Tibial nerve (tissue), 4 donors: Measurements from ENCODE around the gene CCDC117. TPM values are rescaled to one million over a fixed set of nuclear protein-coding genes. Genes with fewer than 3 reads are reported as not detected.
"Not testable (repeated sequence)": the region's sequence is repeated elsewhere in the genome, so short reads cannot be mapped to it uniquely, and the experiment has no call there.

Experiments
- DNase-seq, 2 donors: peaks; one replicate each; pipeline ENCODE4 v3.0.0-alpha.2; 2019; ENCODE audit warnings: low spot score in 2 of 2
- H3K27ac ChIP-seq, 4 donors: fragments of 200-600 bp; sonication (generic) in 3 of 4; one replicate each; pipeline ENCODE4 v1.5.1; 2017 to 2019; ENCODE audit warnings: mild to moderate bottlenecking in 1 of 4
- H3K27me3 ChIP-seq, 2 donors: fragments of 200-600 bp; sonication (generic) in 1 of 2; one replicate each; pipeline versions ENCODE4 v1.5.1 to v1.6.0; 2017 to 2019
- H3K36me3 ChIP-seq, 3 donors: fragments of 200-600 bp; sonication (generic); one replicate each; pipeline ENCODE4 v1.5.1; 2018 to 2019
- H3K4me1 ChIP-seq, 4 donors: fragments of 200-600 bp; sonication (generic) in 3 of 4; one replicate each; pipeline ENCODE4 v1.5.1; 2017 to 2019
- H3K4me3 ChIP-seq, 4 donors: fragments of 200-600 bp; sonication (generic) in 3 of 4; one replicate each; pipeline ENCODE4 v1.5.1; 2017 to 2019; ENCODE audit warnings: mild to moderate bottlenecking in 1 of 4, moderate library complexity in 1 of 4
- H3K9me3 ChIP-seq, 4 donors: fragments of 200-600 bp; sonication (generic) in 3 of 4; one replicate each; pipeline ENCODE4 v1.5.1; 2017 to 2019
- EP300 ChIP-seq, 2 donors: sonication (generic); formaldehyde crosslinking; IDR thresholded peaks; one replicate each; pipeline ENCODE4 v1.6.1; 2017; ENCODE audit warnings: antibody characterized with exemption in 2 of 2, mild to moderate bottlenecking in 1 of 2
- POLR2A ChIP-seq, 2 donors: fragments of 450-650 bp; IDR thresholded peaks; one replicate each; pipeline ENCODE4 v1.6.1; 2017; ENCODE audit warnings: antibody characterized with exemption in 2 of 2, mild to moderate bottlenecking in 2 of 2, moderate library complexity in 2 of 2
- WGBS, 2 donors: methylation state at CpG; one replicate each; pipeline ENCODE4 v1.1.5; 2018; 5-methylcytosine and 5-hydroxymethylcytosine counted together
- total RNA-seq, 4 donors: library from RNA; depleted of rRNA; stranded (reverse); fragments of >200 nt; gene quantifications; one replicate each; pipeline ENCODE4 v1.1.0, GENCODE V29; 2016
- TF ChIP-seq, protein P1 (sequence below), 5 experiments: fragments of 200-600 bp in 3 of 5; fragments of 450-650 bp in 2 of 5; sonication (generic) in 3 of 5; IDR thresholded peaks; one replicate each; pipeline ENCODE4 v1.5.1; 2016 to 2019; ENCODE audit warnings: antibody characterized with exemption in 5 of 5, mild to moderate bottlenecking in 3 of 5, moderate library complexity in 2 of 5

Gene CCDC117
- total RNA-seq, 4 donors from 2014 or later: 16.7 to 22.4 (median 20.6) TPM

DNA sequence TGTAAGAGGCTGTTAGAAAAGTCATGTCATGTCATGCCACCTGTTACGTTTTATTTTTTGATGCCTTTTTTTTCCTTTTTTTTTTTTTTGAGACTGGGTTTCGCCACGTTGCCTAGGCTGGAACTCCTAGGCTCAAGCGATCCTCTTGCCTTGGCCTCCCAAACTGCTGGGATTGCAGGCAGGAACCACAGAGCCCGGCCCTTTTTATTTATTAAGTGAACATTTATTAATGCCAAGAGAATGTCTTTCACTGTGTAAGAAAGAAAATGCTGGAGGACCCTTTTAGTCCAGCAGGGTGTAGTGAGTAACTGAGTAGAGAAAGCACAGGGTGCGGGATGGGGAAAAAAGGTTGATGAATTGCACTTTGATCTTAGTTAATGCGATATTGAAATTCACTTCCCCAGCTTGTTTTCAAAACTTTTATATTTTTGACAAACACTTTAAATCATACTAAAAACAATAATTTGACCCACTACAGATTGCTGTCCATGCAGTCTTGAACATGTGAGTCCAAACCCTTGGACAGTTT lies 30.2 kb downstream of the CCDC117 start:
- peak overlapping the region in 2 of 4 donors; percentile 98 to 100 for H3K27ac ChIP-seq
- WGBS, 2 donors: 75 to 79% methylated on average over 7 of the region's 7 CpGs
- H3K36me3 ChIP-seq: peaks cover 0 to 2% (median 0%) of the 10 kb centered on the region in 3 donors
- no peaks in the 10 kb centered on the region for H3K9me3 ChIP-seq
- H3K4me1 ChIP-seq: peaks cover 0 to 42% (median 25%) of the 10 kb centered on the region in 4 donors
- no peak for DNase-seq
- peak overlapping the region in 1 of 4 donors; percentile 99 for H3K4me3 ChIP-seq
- no peaks in the 10 kb centered on the region for H3K27me3 ChIP-seq
- TF ChIP-seq EP300 (IDR thresholded peaks at IDR 0.05) (no peak), POLR2A (IDR thresholded peaks at IDR 0.05) (no peak)
- TF ChIP-seq, protein P1, sequence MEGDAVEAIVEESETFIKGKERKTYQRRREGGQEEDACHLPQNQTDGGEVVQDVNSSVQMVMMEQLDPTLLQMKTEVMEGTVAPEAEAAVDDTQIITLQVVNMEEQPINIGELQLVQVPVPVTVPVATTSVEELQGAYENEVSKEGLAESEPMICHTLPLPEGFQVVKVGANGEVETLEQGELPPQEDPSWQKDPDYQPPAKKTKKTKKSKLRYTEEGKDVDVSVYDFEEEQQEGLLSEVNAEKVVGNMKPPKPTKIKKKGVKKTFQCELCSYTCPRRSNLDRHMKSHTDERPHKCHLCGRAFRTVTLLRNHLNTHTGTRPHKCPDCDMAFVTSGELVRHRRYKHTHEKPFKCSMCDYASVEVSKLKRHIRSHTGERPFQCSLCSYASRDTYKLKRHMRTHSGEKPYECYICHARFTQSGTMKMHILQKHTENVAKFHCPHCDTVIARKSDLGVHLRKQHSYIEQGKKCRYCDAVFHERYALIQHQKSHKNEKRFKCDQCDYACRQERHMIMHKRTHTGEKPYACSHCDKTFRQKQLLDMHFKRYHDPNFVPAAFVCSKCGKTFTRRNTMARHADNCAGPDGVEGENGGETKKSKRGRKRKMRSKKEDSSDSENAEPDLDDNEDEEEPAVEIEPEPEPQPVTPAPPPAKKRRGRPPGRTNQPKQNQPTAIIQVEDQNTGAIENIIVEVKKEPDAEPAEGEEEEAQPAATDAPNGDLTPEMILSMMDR (IDR thresholded peaks at IDR 0.05): no peak

DNA sequence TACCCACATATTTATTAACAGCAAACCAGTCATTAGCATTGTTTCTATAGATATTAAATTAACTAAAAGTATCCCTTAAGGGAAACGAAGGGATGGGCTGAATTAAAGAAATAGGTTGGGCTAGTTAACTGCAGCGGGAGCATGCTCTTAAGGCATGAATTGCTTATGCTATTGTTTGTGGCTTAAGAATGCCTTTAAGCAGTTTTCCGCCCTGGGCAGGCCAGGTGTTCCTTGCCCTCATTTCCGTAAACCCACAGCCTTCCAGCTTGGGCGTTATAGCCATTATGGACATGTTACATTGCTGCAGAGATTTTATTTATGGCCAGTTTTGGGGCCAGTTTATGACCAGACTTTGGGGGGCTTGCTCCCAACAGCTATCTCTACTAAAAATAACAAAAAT lies 32.9 kb downstream of the CCDC117 start:
- not testable (repeated sequence) for H3K27me3 ChIP-seq, DNase-seq, H3K27ac ChIP-seq, H3K9me3 ChIP-seq, H3K4me3 ChIP-seq
- H3K4me1 ChIP-seq: peaks cover 0 to 25% (median 15%) of the 10 kb centered on the region in 4 donors
- H3K36me3 ChIP-seq: peaks cover 0 to 20% (median 0%) of the 10 kb centered on the region in 3 donors
- 87 to 91% methylated on average over 5 of the region's 5 CpGs for WGBS, 2 donors

DNA sequence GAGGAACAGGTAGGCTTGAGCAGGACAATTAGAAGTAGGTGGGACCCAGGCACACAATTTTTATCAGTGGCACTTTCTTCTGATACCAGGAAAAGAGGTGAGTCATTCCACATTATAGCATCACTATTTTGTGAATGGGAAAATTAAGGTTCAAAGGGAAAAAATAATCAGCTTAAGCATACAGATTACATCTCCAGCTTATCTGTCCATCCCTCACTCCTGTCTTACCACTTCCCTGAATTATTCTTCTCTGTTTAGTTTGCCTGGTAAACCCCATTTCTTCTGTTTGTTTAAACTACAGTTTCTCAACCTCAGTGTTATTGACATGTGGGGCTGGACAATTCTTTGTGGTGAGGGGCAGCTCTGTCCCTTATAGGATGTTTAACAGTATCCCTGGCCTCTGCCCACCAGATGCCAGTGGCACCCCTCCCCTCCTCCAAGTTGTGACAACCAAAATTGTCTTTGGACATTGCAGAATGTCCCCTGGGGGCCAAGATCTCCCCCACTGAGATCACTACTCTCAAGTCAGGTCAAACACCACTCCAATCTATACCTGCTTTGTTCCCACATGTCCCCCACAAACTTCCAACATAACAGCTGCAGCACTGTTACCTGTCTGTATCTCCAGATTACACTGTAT lies 36.3 kb downstream of the CCDC117 start:
- Histone ChIP-seq H3K27ac (no peak overlapping the region), H3K4me1 (peaks cover 0 to 28% (median 11%) of the 10 kb centered on the region in 4 donors), H3K36me3 (peaks cover 0 to 20% (median 0%) of the 10 kb centered on the region in 3 donors), H3K9me3 (no peaks in the 10 kb centered on the region), H3K4me3 (no peak overlapping the region), H3K27me3 (no peaks in the 10 kb centered on the region)
- no peak for TF ChIP-seq EP300 (IDR thresholded peaks at IDR 0.05)
- TF ChIP-seq POLR2A (IDR thresholded peaks at IDR 0.05): no peak
- TF ChIP-seq, protein P1 (IDR thresholded peaks at IDR 0.05): no peak
- no peak for DNase-seq

DNA sequence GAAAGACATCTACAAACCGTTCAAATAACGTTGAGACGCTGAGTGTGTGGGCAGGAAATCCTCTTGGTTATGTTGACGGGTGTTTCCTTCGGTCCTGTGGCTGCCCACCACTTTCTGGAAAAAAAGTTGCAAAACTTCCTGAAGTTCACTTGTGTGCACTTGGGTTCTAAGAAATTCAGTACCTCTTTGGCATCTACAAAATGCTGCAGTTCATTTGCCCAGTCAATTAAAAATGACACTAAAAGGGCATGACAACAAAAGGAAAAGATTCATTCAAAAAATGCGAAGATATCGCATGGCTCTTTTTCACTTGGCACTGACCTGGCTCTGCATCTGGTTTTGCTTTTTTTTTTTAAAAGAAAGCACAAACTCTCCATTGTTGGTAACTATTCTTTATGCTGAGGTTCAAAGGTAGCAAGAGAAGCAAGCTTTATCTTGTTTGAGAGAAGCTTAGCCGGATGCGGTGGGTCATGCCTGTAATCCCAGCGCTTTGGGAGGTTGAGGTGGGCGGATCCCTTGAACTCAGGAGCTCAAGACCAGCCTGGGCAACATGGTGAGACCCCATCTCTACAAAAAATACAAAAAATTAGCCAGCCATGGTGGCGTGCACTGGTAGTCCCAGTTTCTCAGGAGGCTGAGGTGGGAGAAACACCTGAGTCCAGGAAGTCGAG lies 38.5 kb downstream of the CCDC117 start:
- 66 to 67% methylated on average over 13 of the region's 13 CpGs for WGBS, 2 donors
- Histone ChIP-seq H3K27me3 (no peaks in the 10 kb centered on the region), H3K9me3 (no peaks in the 10 kb centered on the region), H3K27ac (peak overlapping the region in 2 of 4 donors; percentile 59 to 60), H3K4me1 (peaks cover 0 to 31% (median 13%) of the 10 kb centered on the region in 4 donors), H3K4me3 (no peak overlapping the region), H3K36me3 (peaks cover 0 to 23% (median 0%) of the 10 kb centered on the region in 3 donors)
- no peak for DNase-seq
- TF ChIP-seq EP300 (IDR thresholded peaks at IDR 0.05) (peak in 1 of 2 donors; percentile 70), POLR2A (IDR thresholded peaks at IDR 0.05) (no peak)
- TF ChIP-seq, protein P1 (IDR thresholded peaks at IDR 0.05): no peak

DNA sequence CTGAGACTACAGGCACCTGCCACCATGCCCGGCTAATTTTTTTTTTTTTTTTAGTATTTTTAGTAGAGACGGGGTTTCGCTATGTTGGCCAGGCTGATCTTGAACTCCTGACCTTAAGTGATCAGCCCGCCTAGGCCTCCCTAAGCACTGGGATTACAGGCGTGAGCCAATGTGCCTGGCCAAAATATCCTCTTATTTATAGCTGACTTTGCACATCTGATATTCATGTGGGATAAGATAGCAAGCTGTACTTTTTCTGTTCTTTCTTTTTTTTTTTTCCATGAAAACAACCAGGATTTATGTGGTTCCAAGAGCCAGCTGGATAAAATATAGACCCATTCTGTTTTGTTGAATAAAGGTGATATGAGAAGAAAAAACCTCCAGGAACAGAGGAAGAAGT lies 40.0 kb downstream of the CCDC117 start:
- Histone ChIP-seq H3K4me1 (peaks cover 0 to 31% (median 13%) of the 10 kb centered on the region in 4 donors), H3K4me3 (no peak overlapping the region), H3K27ac (peak overlapping the region in 3 of 4 donors; percentile 27 to 67 (median 59)), H3K27me3 (no peaks in the 10 kb centered on the region), H3K9me3 (no peaks in the 10 kb centered on the region), H3K36me3 (peaks cover 0 to 23% (median 0%) of the 10 kb centered on the region in 3 donors)
- whole genome bisulfite sequencing, 2 donors: 51 to 52% methylated on average over 5 of the region's 5 CpGs
- DNase-seq: no peak
- TF ChIP-seq, protein P1 (IDR thresholded peaks at IDR 0.05): no peak
- TF ChIP-seq EP300 (IDR thresholded peaks at IDR 0.05) (no peak), POLR2A (IDR thresholded peaks at IDR 0.05) (no peak)
